WTC11 (cell line): ENCODE measurements around the gene RDH11.

Source experiments
- CREB1 ChIP-seq: sonication (generic); formaldehyde crosslinking; IDR thresholded peaks from 2 replicates; pipeline ENCODE4 v1.8.0; 2023; ENCODE audit warnings: mild to moderate bottlenecking, missing genetic modification reagents
- ELF4 ChIP-seq: sonication (generic); formaldehyde crosslinking; IDR thresholded peaks from 2 replicates; pipeline ENCODE4 v1.8.1; 2022; ENCODE audit warnings: low read depth, mild to moderate bottlenecking, moderate library complexity, missing genetic modification reagents
- FOXP1 ChIP-seq: sonication (generic); formaldehyde crosslinking; IDR thresholded peaks from 2 replicates; pipeline ENCODE4 v1.8.0; 2022; ENCODE audit warnings: missing genetic modification reagents, mild to moderate bottlenecking, moderate library complexity, borderline replicate concordance
- JUN ChIP-seq: sonication (generic); formaldehyde crosslinking; IDR thresholded peaks from 2 replicates; pipeline ENCODE4 v1.8.0; 2023; ENCODE audit warnings: mild to moderate bottlenecking, missing genetic modification reagents
- MXD4 ChIP-seq: fragments of 250-450 bp; sonication (Bioruptor Pico); IDR thresholded peaks from 2 replicates; pipeline ENCODE4 v1.8.0; 2021; ENCODE audit warnings: mild to moderate bottlenecking, moderate library complexity, borderline replicate concordance
- NR2C2 ChIP-seq: sonication (generic); formaldehyde crosslinking; IDR thresholded peaks from 2 replicates; pipeline ENCODE4 v1.8.0; 2022; ENCODE audit warnings: mild to moderate bottlenecking, missing genetic modification reagents
- TEAD4 ChIP-seq: sonication (generic); formaldehyde crosslinking; IDR thresholded peaks from 2 replicates; pipeline ENCODE4 v1.8.0; 2022; ENCODE audit warnings: mild to moderate bottlenecking, missing genetic modification reagents
- TF ChIP-seq, protein P1 (sequence below): fragments of 200-600 bp; IDR thresholded peaks from 2 replicates; pipeline ENCODE4 v1.8.0; 2022; ENCODE audit warnings: antibody characterized with exemption
- TF ChIP-seq, protein P2 (sequence below): sonication (generic); formaldehyde crosslinking; IDR thresholded peaks from 2 replicates; pipeline ENCODE4 v1.8.1; 2023; ENCODE audit warnings: mild to moderate bottlenecking, missing genetic modification reagents
- TF ChIP-seq, protein P3 (sequence below): sonication (generic); formaldehyde crosslinking; IDR thresholded peaks from 2 replicates; pipeline ENCODE4 v1.8.1; 2023; ENCODE audit warnings: mild to moderate bottlenecking, missing genetic modification reagents, borderline replicate concordance
- TF ChIP-seq, protein P4 (sequence below): sonication (generic); formaldehyde crosslinking; IDR thresholded peaks from 2 replicates; pipeline ENCODE4 v1.8.0; 2022; ENCODE audit warnings: mild to moderate bottlenecking, missing genetic modification reagents
- TF ChIP-seq, protein P5 (sequence below): sonication (generic); formaldehyde crosslinking; IDR thresholded peaks from 2 replicates; pipeline ENCODE4 v1.8.1; 2023; ENCODE audit warnings: mild to moderate bottlenecking, moderate library complexity, missing genetic modification reagents

DNA sequence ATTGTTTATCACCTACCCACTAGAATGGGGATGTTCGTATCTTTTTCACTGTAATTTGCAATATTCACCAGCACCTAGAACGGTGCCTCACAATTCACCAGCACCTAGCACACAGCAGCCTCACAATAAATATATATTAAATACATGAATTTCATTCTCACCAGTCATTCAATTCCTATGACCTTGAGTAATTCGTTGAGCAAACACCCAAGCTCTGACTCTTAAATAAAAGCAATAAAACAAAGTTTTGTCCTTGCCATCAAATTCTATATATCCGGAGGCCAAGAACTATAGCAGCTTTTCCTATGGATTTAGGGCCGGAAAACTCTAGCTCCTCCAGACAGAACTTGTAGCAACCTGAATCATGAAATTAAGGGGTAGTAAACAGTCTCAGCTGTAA is 22.1 kb downstream of the RDH11 start:
- TF ChIP-seq FOXP1 (CRISPR knock-in tag) (no peak), ELF4 (no peak), CREB1 (no peak), MXD4 (CRISPR knock-in tag) (no peak), NR2C2 (CRISPR knock-in tag) (no peak), JUN (CRISPR knock-in tag) (no peak), TEAD4 (CRISPR knock-in tag) (no peak)
- TF ChIP-seq, protein P1, sequence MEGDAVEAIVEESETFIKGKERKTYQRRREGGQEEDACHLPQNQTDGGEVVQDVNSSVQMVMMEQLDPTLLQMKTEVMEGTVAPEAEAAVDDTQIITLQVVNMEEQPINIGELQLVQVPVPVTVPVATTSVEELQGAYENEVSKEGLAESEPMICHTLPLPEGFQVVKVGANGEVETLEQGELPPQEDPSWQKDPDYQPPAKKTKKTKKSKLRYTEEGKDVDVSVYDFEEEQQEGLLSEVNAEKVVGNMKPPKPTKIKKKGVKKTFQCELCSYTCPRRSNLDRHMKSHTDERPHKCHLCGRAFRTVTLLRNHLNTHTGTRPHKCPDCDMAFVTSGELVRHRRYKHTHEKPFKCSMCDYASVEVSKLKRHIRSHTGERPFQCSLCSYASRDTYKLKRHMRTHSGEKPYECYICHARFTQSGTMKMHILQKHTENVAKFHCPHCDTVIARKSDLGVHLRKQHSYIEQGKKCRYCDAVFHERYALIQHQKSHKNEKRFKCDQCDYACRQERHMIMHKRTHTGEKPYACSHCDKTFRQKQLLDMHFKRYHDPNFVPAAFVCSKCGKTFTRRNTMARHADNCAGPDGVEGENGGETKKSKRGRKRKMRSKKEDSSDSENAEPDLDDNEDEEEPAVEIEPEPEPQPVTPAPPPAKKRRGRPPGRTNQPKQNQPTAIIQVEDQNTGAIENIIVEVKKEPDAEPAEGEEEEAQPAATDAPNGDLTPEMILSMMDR = no peak
- TF ChIP-seq, protein P2, sequence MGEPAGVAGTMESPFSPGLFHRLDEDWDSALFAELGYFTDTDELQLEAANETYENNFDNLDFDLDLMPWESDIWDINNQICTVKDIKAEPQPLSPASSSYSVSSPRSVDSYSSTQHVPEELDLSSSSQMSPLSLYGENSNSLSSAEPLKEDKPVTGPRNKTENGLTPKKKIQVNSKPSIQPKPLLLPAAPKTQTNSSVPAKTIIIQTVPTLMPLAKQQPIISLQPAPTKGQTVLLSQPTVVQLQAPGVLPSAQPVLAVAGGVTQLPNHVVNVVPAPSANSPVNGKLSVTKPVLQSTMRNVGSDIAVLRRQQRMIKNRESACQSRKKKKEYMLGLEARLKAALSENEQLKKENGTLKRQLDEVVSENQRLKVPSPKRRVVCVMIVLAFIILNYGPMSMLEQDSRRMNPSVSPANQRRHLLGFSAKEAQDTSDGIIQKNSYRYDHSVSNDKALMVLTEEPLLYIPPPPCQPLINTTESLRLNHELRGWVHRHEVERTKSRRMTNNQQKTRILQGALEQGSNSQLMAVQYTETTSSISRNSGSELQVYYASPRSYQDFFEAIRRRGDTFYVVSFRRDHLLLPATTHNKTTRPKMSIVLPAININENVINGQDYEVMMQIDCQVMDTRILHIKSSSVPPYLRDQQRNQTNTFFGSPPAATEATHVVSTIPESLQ (CRISPR knock-in tag) = no peak
- TF ChIP-seq, protein P3, sequence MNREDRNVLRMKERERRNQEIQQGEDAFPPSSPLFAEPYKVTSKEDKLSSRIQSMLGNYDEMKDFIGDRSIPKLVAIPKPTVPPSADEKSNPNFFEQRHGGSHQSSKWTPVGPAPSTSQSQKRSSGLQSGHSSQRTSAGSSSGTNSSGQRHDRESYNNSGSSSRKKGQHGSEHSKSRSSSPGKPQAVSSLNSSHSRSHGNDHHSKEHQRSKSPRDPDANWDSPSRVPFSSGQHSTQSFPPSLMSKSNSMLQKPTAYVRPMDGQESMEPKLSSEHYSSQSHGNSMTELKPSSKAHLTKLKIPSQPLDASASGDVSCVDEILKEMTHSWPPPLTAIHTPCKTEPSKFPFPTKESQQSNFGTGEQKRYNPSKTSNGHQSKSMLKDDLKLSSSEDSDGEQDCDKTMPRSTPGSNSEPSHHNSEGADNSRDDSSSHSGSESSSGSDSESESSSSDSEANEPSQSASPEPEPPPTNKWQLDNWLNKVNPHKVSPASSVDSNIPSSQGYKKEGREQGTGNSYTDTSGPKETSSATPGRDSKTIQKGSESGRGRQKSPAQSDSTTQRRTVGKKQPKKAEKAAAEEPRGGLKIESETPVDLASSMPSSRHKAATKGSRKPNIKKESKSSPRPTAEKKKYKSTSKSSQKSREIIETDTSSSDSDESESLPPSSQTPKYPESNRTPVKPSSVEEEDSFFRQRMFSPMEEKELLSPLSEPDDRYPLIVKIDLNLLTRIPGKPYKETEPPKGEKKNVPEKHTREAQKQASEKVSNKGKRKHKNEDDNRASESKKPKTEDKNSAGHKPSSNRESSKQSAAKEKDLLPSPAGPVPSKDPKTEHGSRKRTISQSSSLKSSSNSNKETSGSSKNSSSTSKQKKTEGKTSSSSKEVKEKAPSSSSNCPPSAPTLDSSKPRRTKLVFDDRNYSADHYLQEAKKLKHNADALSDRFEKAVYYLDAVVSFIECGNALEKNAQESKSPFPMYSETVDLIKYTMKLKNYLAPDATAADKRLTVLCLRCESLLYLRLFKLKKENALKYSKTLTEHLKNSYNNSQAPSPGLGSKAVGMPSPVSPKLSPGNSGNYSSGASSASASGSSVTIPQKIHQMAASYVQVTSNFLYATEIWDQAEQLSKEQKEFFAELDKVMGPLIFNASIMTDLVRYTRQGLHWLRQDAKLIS (CRISPR knock-in tag) = no peak
- TF ChIP-seq, protein P4, sequence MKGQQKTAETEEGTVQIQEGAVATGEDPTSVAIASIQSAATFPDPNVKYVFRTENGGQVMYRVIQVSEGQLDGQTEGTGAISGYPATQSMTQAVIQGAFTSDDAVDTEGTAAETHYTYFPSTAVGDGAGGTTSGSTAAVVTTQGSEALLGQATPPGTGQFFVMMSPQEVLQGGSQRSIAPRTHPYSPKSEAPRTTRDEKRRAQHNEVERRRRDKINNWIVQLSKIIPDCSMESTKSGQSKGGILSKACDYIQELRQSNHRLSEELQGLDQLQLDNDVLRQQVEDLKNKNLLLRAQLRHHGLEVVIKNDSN = no peak
- TF ChIP-seq, protein P5, sequence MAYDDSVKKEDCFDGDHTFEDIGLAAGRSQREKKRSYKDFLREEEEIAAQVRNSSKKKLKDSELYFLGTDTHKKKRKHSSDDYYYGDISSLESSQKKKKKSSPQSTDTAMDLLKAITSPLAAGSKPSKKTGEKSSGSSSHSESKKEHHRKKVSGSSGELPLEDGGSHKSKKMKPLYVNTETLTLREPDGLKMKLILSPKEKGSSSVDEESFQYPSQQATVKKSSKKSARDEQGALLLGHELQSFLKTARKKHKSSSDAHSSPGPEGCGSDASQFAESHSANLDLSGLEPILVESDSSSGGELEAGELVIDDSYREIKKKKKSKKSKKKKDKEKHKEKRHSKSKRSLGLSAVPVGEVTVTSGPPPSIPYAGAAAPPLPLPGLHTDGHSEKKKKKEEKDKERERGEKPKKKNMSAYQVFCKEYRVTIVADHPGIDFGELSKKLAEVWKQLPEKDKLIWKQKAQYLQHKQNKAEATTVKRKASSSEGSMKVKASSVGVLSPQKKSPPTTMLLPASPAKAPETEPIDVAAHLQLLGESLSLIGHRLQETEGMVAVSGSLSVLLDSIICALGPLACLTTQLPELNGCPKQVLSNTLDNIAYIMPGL (CRISPR knock-in tag) = no peak
